Activated naive CD4-positive, alpha-beta T cell treated with anti-CD3 and anti-CD28 coated beads for 36 hours (primary cell): ENCODE measurements around the gene MOV10L1. TPM values are rescaled to one million over a fixed set of nuclear protein-coding genes. Genes with fewer than 3 reads are reported as not detected.

Experiments
- CTCF ChIA-PET: fragments of 350-600 bp; sonication (Branson Sonifier 250); formaldehyde crosslinking; loops from one replicate; lab custom pipeline; 2021; ENCODE audit warnings: antibody characterized with exemption; lab: Charles Lee
- DNase-seq: peaks from one replicate; pipeline ENCODE4 v3.0.0-alpha.2; 2020
- H3K27ac Mint-ChIP-seq: one replicate; pipeline ENCODE4 v1.8.0; 2021; ENCODE audit warnings: mild to moderate bottlenecking, mixed read lengths
- H3K27me3 Mint-ChIP-seq: one replicate; pipeline ENCODE4 v1.8.0; 2021; ENCODE audit warnings: low read depth, mixed read lengths
- H3K36me3 Mint-ChIP-seq: one replicate; pipeline ENCODE4 v1.8.0; 2021; ENCODE audit warnings: low read depth, mixed read lengths
- H3K4me1 Mint-ChIP-seq: one replicate; pipeline ENCODE4 v1.8.0; 2021; ENCODE audit warnings: low read depth, mixed read lengths
- H3K4me3 Mint-ChIP-seq: one replicate; pipeline ENCODE4 v1.8.0; 2021; ENCODE audit warnings: mild to moderate bottlenecking, moderate library complexity, mixed read lengths
- H3K9me3 Mint-ChIP-seq: one replicate; pipeline ENCODE4 v1.8.0; 2021; ENCODE audit warnings: mixed read lengths
- intact Hi-C: fragments of 100-400 bp; cut with micrococcal nuclease; formaldehyde crosslinking; loops from one replicate; pipeline ENCODE4 v1.15.1; 2023
- total RNA-seq, 2 experiments: library from RNA; stranded (reverse); gene quantifications; one replicate each; pipeline ENCODE4 v1.2.3, GENCODE V29; 2021

MOV10L1 gene
- total RNA-seq, 2 experiments from 2014 or later: not detected

DNA sequence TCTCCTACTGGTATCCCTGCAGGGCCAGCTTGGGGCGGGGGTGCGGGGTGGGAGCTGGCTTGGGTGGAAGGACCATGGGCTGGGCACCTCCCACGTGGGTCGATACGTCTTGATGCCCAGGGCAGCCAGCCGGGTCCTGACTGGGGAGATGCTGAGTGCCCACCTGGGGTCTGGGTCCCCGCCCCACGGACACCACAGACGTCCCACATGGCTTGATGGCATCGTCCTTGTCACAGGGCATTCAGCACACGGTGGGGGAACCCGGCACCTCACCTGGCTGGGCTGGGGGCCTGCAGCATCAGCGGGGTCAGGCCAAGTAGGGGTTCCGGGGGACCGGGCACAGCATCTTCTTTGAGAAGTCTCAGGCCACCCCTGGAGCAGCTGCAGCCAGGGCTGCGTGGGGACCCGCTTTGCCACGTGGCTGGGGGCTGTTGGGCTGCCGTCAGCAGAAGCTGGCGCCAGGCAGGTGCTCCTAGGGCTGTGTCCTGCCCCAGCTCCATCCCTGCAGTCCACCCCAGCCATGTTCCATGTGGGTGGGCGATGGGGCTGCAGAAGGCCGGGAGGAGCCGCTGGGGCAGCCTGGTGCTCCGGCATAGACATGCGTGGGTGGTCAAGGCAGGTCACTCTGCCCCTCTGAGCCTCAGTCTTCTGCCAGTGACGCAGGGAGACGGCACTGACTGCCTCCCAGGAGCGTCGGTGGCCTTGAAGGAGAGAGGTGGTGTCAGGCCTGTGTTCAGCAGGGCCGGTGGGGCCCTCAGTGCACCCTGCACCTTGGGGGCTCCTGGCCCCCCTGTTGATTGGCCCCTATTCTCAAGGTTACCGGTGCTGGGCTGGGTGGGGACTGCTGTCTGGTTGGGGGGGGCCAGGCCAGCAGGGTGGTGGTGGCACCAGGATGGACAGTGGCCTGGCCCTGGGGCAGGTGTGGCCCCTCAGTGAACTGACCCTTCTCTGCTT, 119.4 kb downstream of the MOV10L1 start:
- H3K27ac Mint-ChIP-seq: peak overlapping the region; percentile 78

DNA sequence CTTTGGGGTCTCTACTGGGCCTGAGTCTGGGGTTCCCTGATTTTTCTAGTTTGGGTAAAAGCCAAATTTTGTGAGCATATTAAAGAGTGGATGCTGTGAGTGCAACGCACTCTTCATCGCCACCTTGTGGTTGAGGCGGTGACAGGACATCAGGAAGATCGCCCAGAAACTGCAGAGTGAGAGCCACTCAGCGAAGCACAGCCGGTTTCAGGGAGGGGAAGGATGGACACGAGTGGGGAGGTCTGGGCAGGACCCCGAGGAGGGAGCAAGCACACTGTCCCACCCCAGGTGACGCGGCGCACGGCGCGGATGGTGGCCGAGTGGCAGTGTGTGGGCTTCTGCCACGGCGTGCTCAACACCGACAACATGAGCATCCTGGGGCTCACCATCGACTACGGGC, 120.1 kb downstream of the MOV10L1 start:
- peak; percentile 83 for DNase-seq
- no peaks in the 10 kb centered on the region for H3K9me3 Mint-ChIP-seq
- H3K27me3 Mint-ChIP-seq: no peaks in the 10 kb centered on the region
- H3K4me3 Mint-ChIP-seq: no peak overlapping the region
- H3K36me3 Mint-ChIP-seq: peaks cover 18% of the 10 kb centered on the region
- CTCF ChIA-PET: interaction anchor here (2.4 kb wide), 1 partner anchor 59 kb away, joined by 19 read pairs; no protein-coding TSS in a partner anchor
- peak overlapping the region; percentile 78 for H3K27ac Mint-ChIP-seq
- intact Hi-C loops: loop anchor here (1.0 to 5.0 kb wide), 3 partner anchors 40 to 443 kb away; partner anchors contain the start of gene PANX2
- H3K4me1 Mint-ChIP-seq: peaks cover 13% of the 10 kb centered on the region

More for the DNA sequence above, 119.4 kb downstream of the MOV10L1 start:
- Mint-ChIP-seq H3K4me1 (peaks cover 16% of the 10 kb centered on the region), H3K9me3 (no peaks in the 10 kb centered on the region), H3K27me3 (no peaks in the 10 kb centered on the region), H3K4me3 (no peak overlapping the region), H3K36me3 (peaks cover 15% of the 10 kb centered on the region)
- CTCF ChIA-PET: interaction anchor here (1.3 to 1.7 kb wide), 2 partner anchors 18 to 60 kb away, joined by 6 to 10 read pairs; no protein-coding TSS in a partner anchor
- intact Hi-C loops: loop anchor here (1.0 kb wide), 2 partner anchors 39 to 60 kb away; partner anchors contain the start of gene PANX2
- DNase-seq: no peak

DNA sequence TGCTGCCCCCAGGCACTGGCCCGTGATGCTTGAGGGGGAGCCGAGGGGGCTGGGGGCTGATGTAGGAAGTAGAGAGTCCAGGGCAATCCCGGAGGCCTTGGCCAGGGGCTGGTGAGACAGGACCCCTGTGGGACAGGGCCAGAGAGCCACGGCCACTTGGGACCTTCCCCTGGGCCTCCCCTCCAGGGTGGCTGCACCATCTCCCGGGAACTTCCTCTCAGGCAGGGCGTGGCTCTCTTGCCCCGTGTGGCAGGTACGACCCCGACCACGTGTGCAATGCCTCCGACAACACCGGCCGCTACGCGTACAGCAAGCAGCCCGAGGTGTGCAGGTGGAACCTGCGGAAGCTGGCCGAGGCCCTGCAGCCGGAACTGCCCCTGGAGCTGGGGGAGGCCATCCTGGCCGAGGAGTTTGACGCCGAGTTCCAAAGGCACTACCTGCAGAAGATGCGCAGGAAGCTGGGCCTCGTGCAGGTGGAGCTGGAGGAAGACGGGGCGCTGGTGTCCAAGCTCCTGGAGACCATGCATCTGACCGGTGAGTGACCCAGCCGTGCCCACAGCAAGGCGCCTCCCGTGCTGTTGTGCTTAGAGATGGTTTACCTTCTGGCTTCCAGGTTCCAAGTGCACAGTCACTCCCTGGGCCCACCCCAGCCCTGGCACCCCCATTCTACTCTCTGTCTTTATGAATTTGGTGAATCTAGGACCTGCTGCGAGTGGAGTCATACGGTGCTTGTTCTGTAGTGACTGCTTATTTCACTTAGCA, 120.8 kb downstream of the MOV10L1 start:
- Mint-ChIP-seq H3K27me3 (no peaks in the 10 kb centered on the region), H3K4me1 (peaks cover 13% of the 10 kb centered on the region), H3K4me3 (no peak overlapping the region), H3K36me3 (peaks cover 22% of the 10 kb centered on the region), H3K9me3 (no peaks in the 10 kb centered on the region), H3K27ac (no peak overlapping the region)
- intact Hi-C loops: loop anchor here (5.0 kb wide), 1 partner anchor 443 kb away; no protein-coding TSS in a partner anchor
- DNase-seq: no peak
- CTCF ChIA-PET: interaction anchor here (0.8 to 2.4 kb wide), 3 partner anchors 20 to 60 kb away, joined by 3 to 19 read pairs (median 5); partner anchors contain the start of gene HDAC10

DNA sequence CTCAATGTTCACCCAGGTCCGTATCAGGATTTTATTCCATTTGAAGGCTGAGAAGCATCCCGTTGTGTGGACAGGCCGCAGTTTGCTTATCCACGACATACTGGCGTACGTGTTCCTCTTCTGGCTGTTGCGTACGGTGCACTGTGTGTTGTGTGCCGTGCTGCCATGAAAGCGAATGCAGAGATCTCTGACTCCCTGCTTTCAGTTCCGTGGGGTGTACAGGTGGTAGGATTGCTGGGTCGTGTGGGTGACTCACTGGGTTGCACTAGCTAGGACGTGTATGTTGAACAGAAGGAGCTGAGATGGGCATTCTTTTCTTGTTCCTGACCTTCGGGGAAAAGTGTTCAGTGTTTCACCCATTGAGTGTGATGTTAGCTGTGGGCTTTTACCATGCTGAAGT, 121.3 kb downstream of the MOV10L1 start:
- H3K36me3 Mint-ChIP-seq: peaks cover 25% of the 10 kb centered on the region
- CTCF ChIA-PET: interaction anchor here (0.8 to 2.4 kb wide), 3 partner anchors 21 to 61 kb away, joined by 3 to 19 read pairs (median 5); partner anchors contain the start of gene HDAC10
- no peak overlapping the region for H3K27ac Mint-ChIP-seq
- H3K4me3 Mint-ChIP-seq: no peak overlapping the region
- intact Hi-C loops: loop anchor here (5.0 kb wide), 1 partner anchor 444 kb away; no protein-coding TSS in a partner anchor
- H3K9me3 Mint-ChIP-seq: no peaks in the 10 kb centered on the region
- no peak for DNase-seq
- peaks cover 13% of the 10 kb centered on the region for H3K4me1 Mint-ChIP-seq
- H3K27me3 Mint-ChIP-seq: no peaks in the 10 kb centered on the region

Other genes with a start within 250 kb of the MOV10L1 start
- 10 to 100 TPM; 13.0 to 13.1 TPM for gene ZBED4, start 236.2 kb upstream of the MOV10L1 start, total RNA-seq
- gene ALG12, start 171.6 kb upstream of the MOV10L1 start, total RNA-seq: 1 to 10 TPM; 7.4 to 9.6 TPM
- 10 to 100 TPM; 15.3 to 16.2 TPM for gene CRELD2, start 171.4 kb upstream of the MOV10L1 start, total RNA-seq
- 100 to 1,000 TPM; 202 to 210 TPM for gene PIM3, start 129.2 kb upstream of the MOV10L1 start, total RNA-seq
- gene IL17REL, start 77.2 kb upstream of the MOV10L1 start, total RNA-seq: under 1 TPM; 0.12 to 0.15 TPM
- not detected for gene TTLL8, start 31.7 kb upstream of the MOV10L1 start, total RNA-seq
- under 1 TPM in 1 of 2 experiments, not detected in 1; 0.05 TPM for gene MLC1, start 4.6 kb upstream of the MOV10L1 start, total RNA-seq
- gene PANX2, start 80.7 kb downstream of the MOV10L1 start, total RNA-seq: 1 to 10 TPM; 1.2 to 1.7 TPM
- 10 to 100 TPM; 61.0 to 62.8 TPM for gene TRABD, start 95.9 kb downstream of the MOV10L1 start, total RNA-seq
- 10 to 100 TPM; 16.5 to 16.7 TPM for gene SELENOO, start 111.0 kb downstream of the MOV10L1 start, total RNA-seq
- gene TUBGCP6, start 155.0 kb downstream of the MOV10L1 start, total RNA-seq: 10 to 100 TPM; 44.5 to 47.8 TPM
- gene HDAC10, start 161.3 kb downstream of the MOV10L1 start, total RNA-seq: 10 to 100 TPM; 35.4 to 38.0 TPM
- 10 to 100 TPM; 12.3 to 12.4 TPM for gene MAPK12, start 171.7 kb downstream of the MOV10L1 start, total RNA-seq
- gene MAPK11, start 180.4 kb downstream of the MOV10L1 start, total RNA-seq: 10 to 100 TPM; 17.5 to 17.9 TPM
- 10 to 100 TPM in 1 of 2 experiments, 1 to 10 TPM in 1; 9.8 to 10.4 TPM for gene PLXNB2, start 217.6 kb downstream of the MOV10L1 start, total RNA-seq
- gene DENND6B, start 237.0 kb downstream of the MOV10L1 start, total RNA-seq: 1 to 10 TPM; 1.8 to 2.1 TPM